ENCODE data around the gene SMARCAL1.

The SMARCAL1 gene

GRCh38 chr2:216477283-216478035, 65.2 kb downstream of the SMARCAL1 start:
- DNase-seq = no peak

GRCh38 chr2:216478151-216478550, 65.9 kb downstream of the SMARCAL1 start:
- DNase-seq = no peak

DNA sequence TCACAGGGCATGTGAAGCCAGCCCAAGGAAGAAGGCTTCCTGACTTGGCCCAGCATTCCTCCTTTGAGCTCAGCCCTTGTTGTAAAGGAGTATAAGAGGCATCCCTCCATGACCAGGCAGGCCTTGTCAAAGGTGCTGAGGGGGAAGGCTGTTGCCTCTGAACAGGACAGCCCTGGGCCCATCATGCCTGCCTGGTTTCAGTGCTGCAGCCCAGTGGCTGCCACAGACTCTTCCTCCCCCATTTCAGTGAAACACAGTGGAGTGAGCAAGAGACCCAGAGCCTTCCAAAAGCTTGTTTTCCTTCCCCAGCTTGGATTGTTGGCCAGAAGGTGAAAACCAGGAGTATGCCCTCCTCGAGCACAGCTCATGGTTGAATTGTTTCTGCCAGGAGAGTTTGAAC, 66.5 kb downstream of the SMARCAL1 start:
- DNase-seq = no peak

- DNase-seq = no peak
Measured at GRCh38 chr2:216480221-216480620, 67.9 kb downstream of the SMARCAL1 start.

DNA sequence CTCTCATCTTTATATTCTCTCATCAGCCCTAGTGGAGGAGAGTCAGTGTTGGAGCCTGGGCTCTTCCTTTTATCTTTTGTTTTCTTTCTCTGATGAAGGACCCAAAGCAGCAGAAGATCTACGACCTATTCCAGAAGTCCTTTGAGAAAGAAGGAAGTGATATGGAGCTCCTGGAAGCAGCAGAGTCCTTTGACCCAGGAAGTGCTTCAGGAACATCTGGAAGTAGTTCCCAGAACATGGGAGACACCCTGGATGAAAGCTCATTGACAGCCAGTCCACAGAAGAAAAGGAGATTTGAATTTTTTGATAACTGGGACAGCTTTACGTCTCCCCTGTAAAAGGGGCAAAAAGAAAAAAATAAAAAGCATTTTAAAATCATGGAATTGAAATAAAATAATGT, 70.4 kb downstream of the SMARCAL1 start:
- no peak for DNase-seq

- no peak for DNase-seq
Measured at GRCh38 chr2:216485237-216485636, 73.0 kb downstream of the SMARCAL1 start.

GRCh38 chr2:216485745-216486144, 73.5 kb downstream of the SMARCAL1 start:
- no peak for DNase-seq

DNA sequence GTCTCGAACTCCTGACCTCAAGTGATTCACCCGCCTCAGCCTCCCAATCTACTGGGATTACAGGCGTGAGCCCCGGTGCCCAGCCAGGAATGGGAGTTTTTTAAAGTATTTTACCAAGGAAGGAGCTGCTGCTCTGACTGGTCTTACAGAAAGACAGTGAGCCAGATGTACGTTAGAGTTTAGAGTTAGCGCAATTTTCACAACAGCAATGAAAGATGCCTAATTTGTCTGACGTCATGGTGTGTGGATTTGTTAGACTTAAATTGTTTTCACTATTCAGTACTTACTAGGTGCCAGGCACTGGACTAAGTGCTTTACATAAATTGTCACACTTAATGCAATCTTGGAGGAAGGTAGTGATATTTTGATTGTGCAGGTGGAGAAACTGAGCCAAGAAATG, 74.0 kb downstream of the SMARCAL1 start:
- no peak for DNase-seq

DNA sequence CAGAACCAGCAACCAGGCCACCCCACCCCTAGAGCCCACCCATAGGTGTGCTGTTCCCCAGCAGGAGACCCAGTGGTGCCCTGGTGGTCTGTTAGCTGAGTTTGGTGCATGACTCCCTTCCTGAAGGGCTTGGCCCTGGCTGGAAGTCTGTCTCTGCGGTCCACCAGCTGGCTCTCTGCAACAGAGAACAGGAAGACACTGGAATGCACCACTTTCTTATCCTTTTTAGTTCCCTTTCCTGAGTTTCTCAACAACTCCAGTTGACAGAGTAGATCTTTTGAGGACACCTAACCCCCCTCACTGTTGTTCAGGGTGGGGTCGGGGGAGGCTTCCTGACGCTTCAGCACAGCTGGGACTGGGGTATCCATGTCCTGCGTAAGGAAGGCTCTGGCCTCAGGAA, 74.4 kb downstream of the SMARCAL1 start:
- DNase-seq = no peak

GRCh38 chr2:216490061-216490460, 77.8 kb downstream of the SMARCAL1 start:
- DNase-seq = no peak

DNA sequence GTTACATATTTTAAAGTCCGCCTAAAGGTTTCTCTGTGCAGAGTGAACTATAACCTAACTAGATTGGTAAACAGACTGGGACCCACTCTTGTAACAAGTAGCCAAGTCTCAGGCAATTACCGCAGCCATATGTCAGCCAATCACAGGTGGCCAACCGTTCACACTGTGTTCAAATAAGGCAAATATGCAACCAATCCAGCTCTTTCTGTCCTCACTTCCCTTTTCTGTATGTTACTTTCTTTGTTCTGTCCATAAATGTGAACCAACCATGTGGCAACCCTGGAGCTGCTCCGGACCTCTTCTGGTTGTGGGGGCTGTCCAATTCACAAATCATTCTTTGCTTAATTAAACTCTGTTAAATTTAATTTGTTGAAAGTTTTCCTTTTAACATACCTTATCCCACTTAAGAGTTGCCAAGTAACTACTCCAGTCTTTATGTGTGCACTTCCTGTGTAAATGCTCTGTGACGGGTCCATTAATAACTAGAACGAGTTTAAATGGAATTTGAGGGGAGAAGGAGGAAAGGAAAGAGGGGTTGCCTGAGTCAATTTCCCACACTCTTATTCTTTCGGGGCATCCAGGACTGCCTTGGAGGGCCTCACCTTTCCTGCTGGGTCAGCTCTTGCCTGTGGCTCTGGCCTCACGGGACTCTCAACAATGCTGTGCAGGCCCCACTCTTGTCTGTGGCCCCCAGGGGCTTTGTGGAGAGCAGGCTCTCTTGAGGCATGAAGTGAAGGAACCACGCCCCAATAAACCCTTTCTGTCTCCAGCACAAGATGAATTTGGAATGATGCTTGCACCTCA, 79.7 kb downstream of the SMARCAL1 start:
- no peak for DNase-seq

- no peak for DNase-seq
Measured at GRCh38 chr2:216492597-216493333, 80.5 kb downstream of the SMARCAL1 start.

- DNase-seq = no peak
Measured at GRCh38 chr2:216493334-216493685, 81.0 kb downstream of the SMARCAL1 start.

- DNase-seq = no peak
Measured at GRCh38 chr2:216495656-216496055, 83.4 kb downstream of the SMARCAL1 start.

DNA sequence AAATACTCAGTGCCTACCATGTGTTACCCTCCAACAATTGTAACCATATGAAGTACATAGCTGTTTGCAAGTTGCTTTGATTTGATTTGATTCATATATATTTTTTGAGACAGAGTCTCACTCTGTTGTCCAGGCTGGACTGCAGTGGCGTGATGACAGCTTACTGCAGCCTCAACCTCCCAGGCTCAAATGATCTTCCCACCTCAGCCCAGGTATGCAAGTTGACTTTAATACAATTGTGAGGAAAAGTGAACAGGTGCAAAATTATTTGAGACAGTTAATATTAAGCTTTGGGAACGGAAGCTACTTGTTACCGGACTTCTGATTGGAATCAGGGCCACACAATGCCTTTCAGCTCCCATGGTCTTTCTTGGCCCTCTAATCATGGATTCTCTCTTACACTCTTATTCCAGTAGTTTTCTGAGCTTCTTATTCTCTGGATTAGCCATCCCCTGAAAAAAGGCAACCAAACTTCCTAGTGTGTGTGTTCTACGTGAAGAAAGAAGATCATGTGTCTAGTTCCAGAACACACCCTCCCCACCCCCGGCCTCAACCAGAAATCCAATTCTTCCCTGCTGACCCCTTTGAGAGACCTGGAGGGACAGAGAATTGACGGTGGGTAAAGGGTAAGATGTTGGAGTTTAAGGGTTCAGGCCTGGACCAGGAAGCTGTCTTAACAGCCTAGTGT, 85.2 kb downstream of the SMARCAL1 start:
- no peak for DNase-seq

GRCh38 chr2:216498070-216498378, 85.7 kb downstream of the SMARCAL1 start:
- no peak for DNase-seq

DNA sequence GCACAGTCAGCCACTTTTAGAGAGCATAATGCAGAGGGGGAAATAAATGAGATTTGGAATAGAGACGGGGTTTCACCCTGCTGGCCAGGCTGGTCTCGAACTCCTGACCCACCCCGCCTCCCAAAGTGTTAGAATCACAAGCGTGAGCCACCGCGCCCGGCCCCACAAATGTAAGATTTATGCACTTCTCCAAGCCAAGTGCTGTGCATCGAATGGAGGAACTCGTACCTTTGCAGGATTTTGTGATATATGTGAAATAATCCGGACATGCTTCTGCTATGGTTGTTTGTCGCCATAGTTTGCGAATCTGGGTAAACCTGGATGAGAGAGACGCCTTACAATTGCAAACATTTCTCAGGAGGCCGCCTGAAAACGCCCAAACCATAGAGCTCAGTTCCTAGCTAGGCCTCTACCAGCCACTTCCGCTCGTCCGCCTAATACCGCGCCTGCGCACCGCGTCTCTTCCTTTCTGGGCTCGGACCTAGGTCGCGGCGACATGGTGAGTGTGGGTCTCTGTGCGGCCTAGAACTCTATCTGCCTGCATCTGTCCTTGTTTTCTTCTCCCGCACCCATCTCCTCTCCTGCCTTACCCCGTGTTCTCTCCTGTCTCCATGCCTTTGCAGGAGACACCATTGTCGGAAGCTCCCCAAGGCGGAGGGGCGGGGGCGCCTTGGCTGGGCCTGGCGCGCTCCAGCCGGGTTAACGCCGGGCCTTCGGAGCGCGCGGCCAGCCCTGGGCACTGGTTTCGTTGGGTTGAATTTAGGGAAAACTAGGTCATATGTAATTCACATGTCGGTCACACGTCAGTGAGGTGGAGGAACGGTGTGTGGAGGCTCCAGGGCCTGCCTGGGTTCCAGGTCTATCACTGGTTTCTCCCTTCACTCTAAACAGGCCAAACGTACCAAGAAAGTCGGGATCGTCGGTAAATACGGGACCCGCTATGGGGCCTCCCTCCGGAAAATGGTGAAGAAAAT, 86.4 kb downstream of the SMARCAL1 start, which contains the start of gene RPL37A:
Gene RPL37A, plus strand, starts transcription at position 466 of the 974 bp plus-strand sequence. Its CDS starts 31 bp downstream, at position 497.
- DNase-seq = peak; percentile 77

DNA sequence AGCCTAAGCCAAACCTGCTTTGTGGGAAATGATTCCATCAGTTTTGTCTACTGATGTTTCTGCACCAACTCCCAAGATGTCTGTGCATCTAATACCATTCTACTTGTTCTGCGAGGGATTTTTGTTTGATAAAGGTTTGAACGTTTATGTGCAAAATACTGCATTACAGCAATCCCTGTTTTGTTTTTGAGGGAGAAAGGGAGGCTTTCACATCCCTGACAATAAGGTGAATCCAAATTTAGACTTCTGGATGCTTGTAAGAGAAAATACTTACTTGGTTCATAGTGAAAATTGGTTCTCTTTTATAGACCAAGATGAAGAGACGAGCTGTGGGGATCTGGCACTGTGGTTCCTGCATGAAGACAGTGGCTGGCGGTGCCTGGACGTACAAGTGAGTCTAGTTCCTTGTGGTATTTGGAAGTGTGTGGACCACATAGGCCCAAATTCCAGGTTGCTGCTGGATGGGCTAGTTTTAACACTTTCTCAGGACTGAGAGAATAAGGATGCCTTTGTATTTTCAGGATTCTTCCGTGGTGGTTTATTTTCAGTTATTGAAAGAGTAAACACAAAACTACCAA, 87.4 kb downstream of the SMARCAL1 start:
- DNase-seq = no peak

- no peak for DNase-seq
Measured at GRCh38 chr2:216500572-216500971, 88.3 kb downstream of the SMARCAL1 start.

- no peak for DNase-seq
Measured at GRCh38 chr2:216501854-216502253, 89.6 kb downstream of the SMARCAL1 start.

GRCh38 chr2:216502381-216503158, 90.3 kb downstream of the SMARCAL1 start:
- DNase-seq = no peak
